Measurements from ENCODE around the gene GPATCH4. TPM values are rescaled to one million over a fixed set of nuclear protein-coding genes. Genes with fewer than 3 reads are reported as not detected.

The GPATCH4 gene
- total and polyA plus RNA-seq, 8 donors = 9.0 to 24.1 (median 13.2) TPM

DNA sequence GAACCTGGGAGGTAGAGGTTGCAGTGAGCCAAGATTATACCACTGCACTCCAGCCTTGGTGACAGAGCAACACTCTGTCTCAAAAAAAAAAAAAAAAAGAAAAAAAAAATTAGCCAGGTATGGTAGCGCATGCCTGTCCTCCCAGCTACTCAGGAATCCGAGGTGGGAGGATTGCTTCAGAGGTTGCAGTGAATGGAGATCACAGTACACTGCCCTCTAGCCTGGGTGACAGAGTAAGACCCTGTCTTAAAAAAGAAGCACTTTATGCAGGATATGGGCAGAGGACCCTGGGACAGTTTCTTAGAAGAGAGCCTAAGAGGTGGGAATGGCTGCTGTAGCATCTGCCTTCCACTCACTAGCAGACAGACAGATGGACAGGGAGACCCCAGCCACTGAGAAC lies 51.9 kb downstream of the GPATCH4 start:
- no peaks in the 10 kb centered on the region for H3K4me1 ChIP-seq
- H3K27me3 ChIP-seq = no peaks in the 10 kb centered on the region
- H3K36me3 ChIP-seq = peaks cover 0 to 16% (median 0%) of the 10 kb centered on the region in 4 donors
- H3K4me3 ChIP-seq = no peak overlapping the region
- H3K9me3 ChIP-seq = no peaks in the 10 kb centered on the region
- H3K27ac ChIP-seq = no peak overlapping the region
- intact Hi-C loops (cut with DNase I; ENCODE audit: low total_unique reads) = no loop called here
- no peak for TF ChIP-seq POLR2A (IDR thresholded peaks at IDR 0.05)
- TF ChIP-seq POLR2AphosphoS5 (IDR thresholded peaks at IDR 0.05) = no peak
- TF ChIP-seq CTCF (IDR thresholded peaks at IDR 0.05) = no peak
- no peak for DNase-seq
- 66 to 90% (median 80%) methylated on average over 2 of the region's 2 CpGs for WGBS, 5 donors

GRCh38 chr1:156547982-156548381 lies 53.3 kb downstream of the GPATCH4 start:
- intact Hi-C loops (cut with DNase I; ENCODE audit: low total_unique reads) = no loop called here
- peaks cover 0 to 16% (median 0%) of the 10 kb centered on the region in 4 donors for H3K36me3 ChIP-seq

DNA sequence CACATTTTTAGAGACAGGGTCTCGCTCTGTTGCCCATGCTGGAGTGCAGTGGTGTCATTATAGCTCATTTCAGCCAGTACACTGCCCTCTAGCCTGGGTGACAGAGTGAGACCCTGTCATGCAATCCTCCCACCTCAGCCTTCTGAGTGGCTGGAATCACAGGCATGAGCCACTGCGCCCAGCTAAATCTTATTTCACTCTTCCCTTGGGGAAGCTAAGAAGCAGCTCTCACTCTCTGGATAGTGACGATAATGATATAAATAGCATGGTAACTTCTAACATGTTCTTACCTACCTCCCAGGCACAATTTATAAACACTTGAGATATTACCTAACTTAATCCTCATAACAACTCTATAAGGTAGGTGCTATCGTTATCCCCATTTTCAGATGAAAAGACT lies 53.8 kb downstream of the GPATCH4 start:
- intact Hi-C loops (cut with DNase I; ENCODE audit: low total_unique reads) = no loop called here
- Histone ChIP-seq H3K27ac (no peak overlapping the region), H3K27me3 (no peaks in the 10 kb centered on the region), H3K4me3 (no peak overlapping the region), H3K4me1 (no peaks in the 10 kb centered on the region), H3K36me3 (peaks cover 0 to 16% (median 0%) of the 10 kb centered on the region in 4 donors), H3K9me3 (no peaks in the 10 kb centered on the region)
- DNase-seq = no peak
- WGBS, 5 donors = 94 to 99% (median 97%) methylated on average over 4 of the region's 4 CpGs
- TF ChIP-seq POLR2AphosphoS5 (IDR thresholded peaks at IDR 0.05) (no peak), EP300 (IDR thresholded peaks at IDR 0.05) (no peak), CTCF (IDR thresholded peaks at IDR 0.05) (no peak), POLR2A (IDR thresholded peaks at IDR 0.05) (no peak)

More at GRCh38 chr1:156547982-156548381, 53.3 kb downstream of the GPATCH4 start:
- Histone ChIP-seq H3K4me3 (no peak overlapping the region), H3K4me1 (no peaks in the 10 kb centered on the region), H3K27ac (no peak overlapping the region), H3K9me3 (no peaks in the 10 kb centered on the region), H3K27me3 (no peaks in the 10 kb centered on the region)
- WGBS, 5 donors = 89 to 93% (median 91%) methylated on average over 8 to 9 of the region's 9 CpGs
- no peak for TF ChIP-seq POLR2A (IDR thresholded peaks at IDR 0.05)
- no peak for TF ChIP-seq CTCF (IDR thresholded peaks at IDR 0.05)
- TF ChIP-seq POLR2AphosphoS5 (IDR thresholded peaks at IDR 0.05) = no peak
- DNase-seq = no peak

DNA sequence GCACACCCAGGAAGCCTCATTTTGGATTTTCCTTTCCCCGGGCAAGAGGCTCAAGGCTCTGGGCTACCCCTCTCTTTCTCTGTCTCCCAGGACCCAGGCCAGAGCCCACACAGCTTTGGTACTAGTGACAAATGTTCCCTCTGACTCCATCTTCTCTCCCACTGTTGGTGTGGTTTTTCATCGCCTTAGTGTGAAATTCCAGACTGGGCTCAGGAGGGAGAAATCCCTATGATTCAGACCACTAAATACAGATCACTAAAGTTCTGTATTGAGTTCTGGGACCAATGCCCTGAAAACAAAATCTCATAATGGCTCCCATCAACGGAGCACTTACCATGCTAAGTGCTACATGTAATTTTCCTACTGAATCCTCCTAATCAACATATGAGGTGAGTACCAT lies 55.0 kb downstream of the GPATCH4 start:
- Histone ChIP-seq H3K4me3 (no peak overlapping the region), H3K4me1 (no peaks in the 10 kb centered on the region), H3K9me3 (no peaks in the 10 kb centered on the region), H3K36me3 (peaks cover 0 to 16% (median 0%) of the 10 kb centered on the region in 4 donors), H3K27me3 (no peaks in the 10 kb centered on the region), H3K27ac (no peak overlapping the region)
- no peak for TF ChIP-seq EP300 (IDR thresholded peaks at IDR 0.05)
- TF ChIP-seq POLR2AphosphoS5 (IDR thresholded peaks at IDR 0.05) = no peak
- TF ChIP-seq POLR2A (IDR thresholded peaks at IDR 0.05) = no peak
- no peak for TF ChIP-seq CTCF (IDR thresholded peaks at IDR 0.05)
- intact Hi-C loops (cut with DNase I; ENCODE audit: low total_unique reads) = no loop called here
- no peak for DNase-seq
- 89 to 96% (median 93%) methylated on average over 3 of the region's 3 CpGs for WGBS, 5 donors

Measured in stomach (tissue), 9 donors.